ENCODE results near the gene RIMBP3C. TPM values are rescaled to one million over a fixed set of nuclear protein-coding genes. Genes with fewer than 3 reads are reported as not detected.
A peak's percentile ranks its signal among the peaks of the same experiment; 100 is the strongest.
"Not testable (repeated sequence)": the region's sequence is repeated elsewhere in the genome, so short reads cannot be mapped to it uniquely, and the experiment has no call there.

The RIMBP3C gene
- total RNA-seq, 4 donors from 2014 or later, result 0.31 TPM; not detected in 3

GRCh38 chr22:21570398-21570797, 19.1 kb upstream of the RIMBP3C start:
- ATAC-seq (ENCODE audit: low FRiP score) (no peak), DNase-seq (ENCODE audit: low spot score) (no peak)
- no peak for TF ChIP-seq CTCF (IDR thresholded peaks at IDR 0.05)

- TF ChIP-seq CTCF (IDR thresholded peaks at IDR 0.05), result no peak
- ATAC-seq (ENCODE audit: low FRiP score) (no peak), DNase-seq (ENCODE audit: low spot score) (no peak)
Observed at GRCh38 chr22:21569459-21570170, 18.4 kb upstream of the RIMBP3C start.

GRCh38 chr22:21569076-21569427, 17.8 kb upstream of the RIMBP3C start:
- ATAC-seq (ENCODE audit: low FRiP score); DNase-seq (ENCODE audit: low spot score): not testable (repeated sequence)

- DNase-seq (ENCODE audit: low spot score) (no peak), ATAC-seq (ENCODE audit: low FRiP score) (peak; percentile 25)
- no peak for TF ChIP-seq CTCF (IDR thresholded peaks at IDR 0.05)
Observed at GRCh38 chr22:21568347-21569075, 17.2 kb upstream of the RIMBP3C start.

GRCh38 chr22:21567456-21568346, 16.4 kb upstream of the RIMBP3C start, which contains the start of gene UBE2L3:
UBE2L3 (plus strand) TSS chr22:21567714; CDS start chr22:21567745, 31 bp downstream.
- DNase-seq (ENCODE audit: low spot score), result peak; percentile 72
- TF ChIP-seq CTCF (IDR thresholded peaks at IDR 0.05), result no peak

GRCh38 chr22:21564411-21564810, 13.2 kb upstream of the RIMBP3C start:
- no peak for TF ChIP-seq CTCF (IDR thresholded peaks at IDR 0.05)

More at GRCh38 chr22:21567456-21568346, 16.4 kb upstream of the RIMBP3C start, which contains the start of gene UBE2L3:
- peak; percentile 83 for ATAC-seq (ENCODE audit: low FRiP score)

GRCh38 chr22:21563912-21564311, 12.7 kb upstream of the RIMBP3C start:
- TF ChIP-seq CTCF (IDR thresholded peaks at IDR 0.05), result no peak
- ATAC-seq (ENCODE audit: low FRiP score) (no peak), DNase-seq (ENCODE audit: low spot score) (no peak)

More at GRCh38 chr22:21564411-21564810, 13.2 kb upstream of the RIMBP3C start:
- DNase-seq (ENCODE audit: low spot score), result no peak
- ATAC-seq (ENCODE audit: low FRiP score), result no peak

GRCh38 chr22:21560657-21561056, 9.4 kb upstream of the RIMBP3C start:
- ATAC-seq (ENCODE audit: low FRiP score), result not testable (repeated sequence)

GRCh38 chr22:21559345-21560125, 8.3 kb upstream of the RIMBP3C start:
- DNase-seq (ENCODE audit: low spot score); ATAC-seq (ENCODE audit: low FRiP score): not testable (repeated sequence)

More at GRCh38 chr22:21560657-21561056, 9.4 kb upstream of the RIMBP3C start:
- DNase-seq (ENCODE audit: low spot score), result not testable (repeated sequence)

GRCh38 chr22:21550678-21551047, 598 bp downstream of the RIMBP3C start:
- not testable (repeated sequence) for DNase-seq (ENCODE audit: low spot score)
- peak; percentile 70 for ATAC-seq (ENCODE audit: low FRiP score)
